Thyroid gland (tissue), 4 donors: Measurements from ENCODE around the gene PTPN18.

Experiments used
- CTCF ChIP-seq, 6 experiments: fragments of 200-600 bp in 3 of 6; fragments of 450-650 bp in 3 of 6; sonication (generic) in 3 of 6; IDR thresholded peaks; one replicate each; pipeline ENCODE4 v1.5.1; 2016 to 2019; ENCODE audit warnings: antibody characterized with exemption in 6 of 6, mild to moderate bottlenecking in 2 of 6, inconsistent platforms in 1 of 6, moderate library complexity in 1 of 6
- POLR2A ChIP-seq, 2 donors: fragments of 450-650 bp; IDR thresholded peaks; one replicate each; pipeline ENCODE4 v1.6.1; 2017; ENCODE audit warnings: antibody characterized with exemption in 2 of 2, mild to moderate bottlenecking in 2 of 2, moderate library complexity in 1 of 2

- TF ChIP-seq POLR2A (IDR thresholded peaks at IDR 0.05) (no peak), CTCF (IDR thresholded peaks at IDR 0.05) (no peak)
These were observed 14.3 kb upstream of the PTPN18 start for GRCh38 chr2:130341562-130342019.
